BJ (cell line): ENCODE results near the gene DOCK11. TPM values are rescaled to one million over a fixed set of nuclear protein-coding genes. Genes with fewer than 3 reads are reported as not detected.
"Not testable (repeated sequence)": the region's sequence is repeated elsewhere in the genome, so short reads cannot be mapped to it uniquely, and the experiment has no call there.

Experiments used
- CTCF ChIA-PET: fragments of 350-600 bp; formaldehyde crosslinking; extraction: SDS; loops from one replicate; lab custom pipeline; 2021; ENCODE audit warnings: antibody characterized with exemption, inconsistent platforms; lab: Yijun Ruan, JAX
- POLR2A ChIA-PET: fragments of 300-600 bp; sonication (Branson Sonifier 250); formaldehyde crosslinking; extraction: SDS; loops from one replicate; lab custom pipeline; 2021; ENCODE audit warnings: antibody characterized with exemption; lab: Charles Lee
- DNase-seq: peaks from one replicate; pipeline ENCODE4 v3.0.0-alpha.2; 2011; ENCODE audit warnings: low read depth
- H3K27me3 ChIP-seq: 2 replicates; pipeline ENCODE4 v1.6.0; 2011; ENCODE audit warnings: low read length; ENCODE audit not compliant: control insufficient read depth, insufficient read depth
- H3K36me3 ChIP-seq: 2 replicates; pipeline ENCODE4 v1.5.1; 2011; ENCODE audit warnings: low read length; ENCODE audit not compliant: control insufficient read depth, insufficient read depth
- H3K4me3 ChIP-seq: 2 replicates; pipeline ENCODE4 v1.5.1; 2011; ENCODE audit warnings: low read depth, mild to moderate bottlenecking, control low read depth, low read length
- polyA plus RNA-seq: library from polyadenylated mRNA; depleted of rRNA; stranded (reverse); fragments of >200 nt; gene quantifications from 2 replicates; pipeline ENCODE4 v1.2.3, GENCODE V29; 2011
- TF ChIP-seq, protein P1 (sequence below): IDR thresholded peaks from 2 replicates; pipeline ENCODE4 v1.5.1; 2011; ENCODE audit warnings: low read depth, mild to moderate bottlenecking, control low read depth, inconsistent platforms, low read length, moderate library complexity; ENCODE audit not compliant: insufficient read depth

DOCK11 gene
- polyA plus RNA-seq, 1 experiment = 10.3 TPM

DNA sequence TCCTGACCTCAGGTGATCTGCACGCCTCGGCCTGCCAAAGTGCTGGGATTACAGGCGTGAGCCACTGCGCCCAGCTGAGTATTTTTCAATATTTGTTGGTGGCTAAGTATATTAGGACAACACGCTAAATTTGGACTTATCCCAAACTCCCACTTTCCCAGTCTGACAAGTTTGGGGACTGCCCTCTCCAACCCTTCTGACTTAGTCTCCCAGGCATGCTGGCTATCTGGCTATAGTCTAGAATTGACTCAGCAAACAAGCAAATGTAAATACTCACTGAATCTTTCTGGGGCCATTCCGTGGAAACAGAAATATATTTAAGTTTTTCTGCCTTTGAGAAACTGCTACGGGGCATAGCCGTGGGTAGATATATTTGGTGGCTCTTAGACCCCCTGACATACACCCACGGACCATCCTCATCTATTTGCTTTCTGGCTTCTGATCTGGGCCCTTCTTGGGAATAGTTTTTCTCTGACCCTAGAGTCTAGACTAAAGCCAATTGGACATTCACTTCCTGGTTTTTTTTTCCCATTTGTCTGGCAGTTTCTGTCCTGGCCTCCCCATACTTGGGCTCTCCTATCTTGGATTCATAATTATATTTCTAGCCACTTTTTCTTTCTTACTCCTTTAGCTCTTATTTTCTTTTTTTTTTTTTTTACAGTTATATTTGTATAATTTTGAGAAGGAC, 11.3 kb upstream of the DOCK11 start:
- ChIA-PET CTCF (no interaction called here), POLR2A (no interaction called here)
- Histone ChIP-seq H3K27me3 (no peaks in the 10 kb centered on the region), H3K36me3 (no peaks in the 10 kb centered on the region), H3K4me3 (no peak overlapping the region)
- TF ChIP-seq, protein P1, sequence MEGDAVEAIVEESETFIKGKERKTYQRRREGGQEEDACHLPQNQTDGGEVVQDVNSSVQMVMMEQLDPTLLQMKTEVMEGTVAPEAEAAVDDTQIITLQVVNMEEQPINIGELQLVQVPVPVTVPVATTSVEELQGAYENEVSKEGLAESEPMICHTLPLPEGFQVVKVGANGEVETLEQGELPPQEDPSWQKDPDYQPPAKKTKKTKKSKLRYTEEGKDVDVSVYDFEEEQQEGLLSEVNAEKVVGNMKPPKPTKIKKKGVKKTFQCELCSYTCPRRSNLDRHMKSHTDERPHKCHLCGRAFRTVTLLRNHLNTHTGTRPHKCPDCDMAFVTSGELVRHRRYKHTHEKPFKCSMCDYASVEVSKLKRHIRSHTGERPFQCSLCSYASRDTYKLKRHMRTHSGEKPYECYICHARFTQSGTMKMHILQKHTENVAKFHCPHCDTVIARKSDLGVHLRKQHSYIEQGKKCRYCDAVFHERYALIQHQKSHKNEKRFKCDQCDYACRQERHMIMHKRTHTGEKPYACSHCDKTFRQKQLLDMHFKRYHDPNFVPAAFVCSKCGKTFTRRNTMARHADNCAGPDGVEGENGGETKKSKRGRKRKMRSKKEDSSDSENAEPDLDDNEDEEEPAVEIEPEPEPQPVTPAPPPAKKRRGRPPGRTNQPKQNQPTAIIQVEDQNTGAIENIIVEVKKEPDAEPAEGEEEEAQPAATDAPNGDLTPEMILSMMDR = no peak
- DNase-seq = no peak

GRCh38 chrX:118486693-118487092, 8.9 kb upstream of the DOCK11 start:
- H3K36me3 ChIP-seq, DNase-seq, POLR2A ChIA-PET, CTCF ChIA-PET, H3K27me3 ChIP-seq, H3K4me3 ChIP-seq: not testable (repeated sequence)

DNA sequence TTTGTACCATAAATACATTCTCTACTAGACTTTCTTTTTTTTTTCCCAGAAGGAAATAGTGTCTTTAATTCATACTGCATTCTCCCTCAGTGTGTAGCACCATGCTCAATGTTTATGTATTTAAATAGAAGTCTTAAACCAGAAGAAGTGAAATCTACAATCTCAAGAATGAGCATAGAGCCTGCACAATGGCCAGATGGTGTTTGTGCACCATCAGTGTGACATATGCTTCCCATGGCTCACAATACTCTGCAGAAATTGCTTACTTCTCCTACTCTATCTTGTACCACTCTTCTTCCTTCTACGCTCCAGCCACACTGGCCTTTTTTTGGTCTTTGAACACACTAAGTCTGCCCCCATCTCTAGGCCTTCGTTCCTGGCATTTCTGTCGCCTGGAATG, 2.6 kb upstream of the DOCK11 start:
- no peak for DNase-seq
- Histone ChIP-seq H3K4me3 (no peak overlapping the region), H3K36me3 (no peaks in the 10 kb centered on the region), H3K27me3 (no peaks in the 10 kb centered on the region)
- CTCF ChIA-PET = no interaction called here
- TF ChIP-seq, protein P1 = no peak
- POLR2A ChIA-PET = no interaction called here

DNA sequence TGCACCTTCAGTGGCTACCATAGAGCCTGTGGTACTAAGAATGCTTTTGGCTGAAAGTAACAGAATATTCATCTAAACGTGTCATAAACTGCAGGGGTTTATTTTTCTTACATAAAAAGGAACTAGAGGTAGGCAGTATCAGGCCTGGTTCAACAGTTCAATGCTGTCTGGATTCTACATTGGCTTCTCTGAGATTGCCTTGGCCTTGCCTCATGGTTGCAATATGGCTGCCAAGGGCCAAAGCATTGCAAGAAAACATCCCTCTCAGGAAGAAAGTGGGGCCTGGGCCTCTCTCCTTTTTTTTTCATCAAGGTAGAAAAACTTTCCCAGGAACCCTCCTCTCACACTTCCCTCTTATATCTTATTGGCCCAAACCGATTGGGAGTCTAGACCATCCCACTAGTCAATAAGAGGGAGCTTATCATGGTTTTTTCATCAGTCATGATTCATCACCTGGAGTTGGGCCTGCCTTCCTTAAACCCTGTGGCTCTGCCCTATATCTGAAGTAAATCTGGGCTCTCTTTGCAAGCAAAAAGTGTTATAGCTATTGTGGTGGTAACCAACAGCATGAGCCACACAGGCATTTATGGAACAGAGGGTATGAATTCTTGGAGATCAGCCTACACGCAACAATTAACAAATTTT, 1.8 kb upstream of the DOCK11 start:
- DNase-seq = no peak
- no peaks in the 10 kb centered on the region for H3K36me3 ChIP-seq
- no peak overlapping the region for H3K4me3 ChIP-seq
- ChIA-PET POLR2A (no interaction called here), CTCF (no interaction called here)
- no peaks in the 10 kb centered on the region for H3K27me3 ChIP-seq
- TF ChIP-seq, protein P1 = no peak

- no peak for DNase-seq
- ChIA-PET CTCF (interaction anchor here (0.6 to 2.4 kb wide), 6 partner anchors 25 to 281 kb away, joined by 3 to 7 read pairs (median 3); no protein-coding TSS in a partner anchor), POLR2A (interaction anchor here (0.6 to 1.2 kb wide), 2 partner anchors 105 to 133 kb away, joined by 3 to 6 read pairs; no protein-coding TSS in a partner anchor)
- Histone ChIP-seq H3K36me3 (no peaks in the 10 kb centered on the region), H3K4me3 (peak overlapping the region; percentile 77), H3K27me3 (no peaks in the 10 kb centered on the region)
- TF ChIP-seq, protein P1 = no peak
Observed at GRCh38 chrX:118495958-118496762, 545 bp downstream of the DOCK11 start.
